ENCODE measurements around the gene KCNG2. TPM values are rescaled to one million over a fixed set of nuclear protein-coding genes. Genes with fewer than 3 reads are reported as not detected.

KCNG2 gene
- total RNA-seq, 4 donors from 2014 or later: 0.60 to 0.84 (median 0.78) TPM; not detected in 1

GRCh38 chr18:79905389-79905911 is 107.7 kb downstream of the KCNG2 start:
- H3K4me1 ChIP-seq: peaks cover 0 to 4% (median 0%) of the 10 kb centered on the region in 4 donors
- no peak overlapping the region for H3K27ac ChIP-seq
- no peaks in the 10 kb centered on the region for H3K27me3 ChIP-seq
- peaks cover 4 to 80% (median 13%) of the 10 kb centered on the region in 3 donors for H3K36me3 ChIP-seq
- H3K9me3 ChIP-seq: peaks cover 0 to 24% (median 0%) of the 10 kb centered on the region in 4 donors
- no peak for DNase-seq (ENCODE audit: low spot score in 2 of 2)
- WGBS, 2 donors: 87 to 88% methylated on average over 19 of the region's 21 CpGs
- TF ChIP-seq POLR2A (IDR thresholded peaks at IDR 0.05) (no peak), EP300 (IDR thresholded peaks at IDR 0.05) (peak in 1 of 2 donors; percentile 20)
- H3K4me3 ChIP-seq: no peak overlapping the region

DNA sequence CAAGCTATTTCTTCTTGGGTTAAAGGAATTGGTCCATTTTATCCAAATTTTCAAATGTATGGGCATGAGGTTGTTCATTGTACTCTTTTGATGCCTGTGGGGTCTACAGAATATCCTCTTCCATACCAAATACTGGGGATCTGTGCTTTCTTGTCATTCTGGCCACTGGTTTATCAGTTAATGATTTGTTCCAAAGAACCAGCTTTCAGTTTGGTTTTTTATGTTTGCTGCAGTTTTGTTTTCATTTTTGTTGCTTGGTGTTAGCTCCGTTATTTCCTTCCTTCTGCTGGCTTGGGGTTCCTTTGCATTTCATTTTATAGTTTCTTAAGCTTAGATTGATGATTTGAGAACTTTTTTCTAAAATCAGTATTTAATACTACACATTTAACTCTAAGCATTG is 108.3 kb downstream of the KCNG2 start:
- H3K4me1 ChIP-seq: peaks cover 0 to 4% (median 0%) of the 10 kb centered on the region in 4 donors
- no peaks in the 10 kb centered on the region for H3K27me3 ChIP-seq
- no peak overlapping the region for H3K27ac ChIP-seq
- 61 to 75% methylated on average over 1 of the region's 1 CpG for WGBS, 2 donors
- peaks cover 4 to 80% (median 13%) of the 10 kb centered on the region in 3 donors for H3K36me3 ChIP-seq
- peaks cover 0 to 20% (median 0%) of the 10 kb centered on the region in 4 donors for H3K9me3 ChIP-seq
- H3K4me3 ChIP-seq: no peak overlapping the region
- TF ChIP-seq POLR2A (IDR thresholded peaks at IDR 0.05) (no peak), EP300 (IDR thresholded peaks at IDR 0.05) (no peak)
- TF ChIP-seq, protein P1, sequence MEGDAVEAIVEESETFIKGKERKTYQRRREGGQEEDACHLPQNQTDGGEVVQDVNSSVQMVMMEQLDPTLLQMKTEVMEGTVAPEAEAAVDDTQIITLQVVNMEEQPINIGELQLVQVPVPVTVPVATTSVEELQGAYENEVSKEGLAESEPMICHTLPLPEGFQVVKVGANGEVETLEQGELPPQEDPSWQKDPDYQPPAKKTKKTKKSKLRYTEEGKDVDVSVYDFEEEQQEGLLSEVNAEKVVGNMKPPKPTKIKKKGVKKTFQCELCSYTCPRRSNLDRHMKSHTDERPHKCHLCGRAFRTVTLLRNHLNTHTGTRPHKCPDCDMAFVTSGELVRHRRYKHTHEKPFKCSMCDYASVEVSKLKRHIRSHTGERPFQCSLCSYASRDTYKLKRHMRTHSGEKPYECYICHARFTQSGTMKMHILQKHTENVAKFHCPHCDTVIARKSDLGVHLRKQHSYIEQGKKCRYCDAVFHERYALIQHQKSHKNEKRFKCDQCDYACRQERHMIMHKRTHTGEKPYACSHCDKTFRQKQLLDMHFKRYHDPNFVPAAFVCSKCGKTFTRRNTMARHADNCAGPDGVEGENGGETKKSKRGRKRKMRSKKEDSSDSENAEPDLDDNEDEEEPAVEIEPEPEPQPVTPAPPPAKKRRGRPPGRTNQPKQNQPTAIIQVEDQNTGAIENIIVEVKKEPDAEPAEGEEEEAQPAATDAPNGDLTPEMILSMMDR (IDR thresholded peaks at IDR 0.05): no peak
- no peak for DNase-seq (ENCODE audit: low spot score in 2 of 2)

DNA sequence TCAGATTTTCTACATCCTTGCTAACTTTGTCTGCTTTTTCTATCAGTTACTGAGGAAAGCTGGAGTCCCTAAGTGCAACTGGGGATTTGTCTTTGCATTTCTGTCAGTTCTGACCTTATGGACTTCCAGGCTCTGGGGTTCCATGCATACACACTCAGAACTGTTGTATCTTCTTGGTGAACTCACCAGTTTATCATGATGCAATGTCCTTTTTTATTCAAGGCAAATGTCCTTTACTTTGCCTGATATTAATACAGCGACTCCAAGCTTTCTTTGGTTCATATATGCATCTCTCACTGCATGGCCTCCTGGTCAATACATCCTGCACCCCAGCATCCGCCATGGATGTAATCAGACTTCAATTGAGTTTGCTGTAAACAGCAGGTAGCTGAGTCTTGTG is 109.0 kb downstream of the KCNG2 start:
- Histone ChIP-seq H3K36me3 (peaks cover 4 to 77% (median 13%) of the 10 kb centered on the region in 3 donors), H3K27ac (no peak overlapping the region), H3K27me3 (no peaks in the 10 kb centered on the region), H3K9me3 (peaks cover 0 to 20% (median 0%) of the 10 kb centered on the region in 4 donors), H3K4me3 (no peak overlapping the region), H3K4me1 (peaks cover 0 to 11% (median 0%) of the 10 kb centered on the region in 4 donors)
- TF ChIP-seq POLR2A (IDR thresholded peaks at IDR 0.05) (no peak), EP300 (IDR thresholded peaks at IDR 0.05) (no peak)
- TF ChIP-seq, protein P1 (IDR thresholded peaks at IDR 0.05): no peak
- no peak for DNase-seq (ENCODE audit: low spot score in 2 of 2)
- WGBS, 2 donors: 93 to 97% methylated on average over 2 of the region's 2 CpGs

GRCh38 chr18:79910563-79911343 is 113.0 kb downstream of the KCNG2 start:
- Histone ChIP-seq H3K27me3 (no peaks in the 10 kb centered on the region), H3K4me1 (peaks cover 0 to 23% (median 0%) of the 10 kb centered on the region in 4 donors), H3K4me3 (no peak overlapping the region), H3K36me3 (peaks cover 0 to 75% (median 0%) of the 10 kb centered on the region in 3 donors), H3K27ac (no peak overlapping the region), H3K9me3 (no peaks in the 10 kb centered on the region)
- DNase-seq (ENCODE audit: low spot score in 2 of 2): no peak
- TF ChIP-seq, protein P1 (IDR thresholded peaks at IDR 0.05): no peak
- TF ChIP-seq POLR2A (IDR thresholded peaks at IDR 0.05): no peak
- no peak for TF ChIP-seq EP300 (IDR thresholded peaks at IDR 0.05)
- 73 to 77% methylated on average over 12 to 16 of the region's 16 CpGs for WGBS, 2 donors

GRCh38 chr18:79911344-79912270 is 113.9 kb downstream of the KCNG2 start:
- no peaks in the 10 kb centered on the region for H3K9me3 ChIP-seq
- DNase-seq (ENCODE audit: low spot score in 2 of 2): no peak
- H3K27me3 ChIP-seq: no peaks in the 10 kb centered on the region
- peaks cover 0 to 84% (median 0%) of the 10 kb centered on the region in 3 donors for H3K36me3 ChIP-seq
- H3K4me1 ChIP-seq: peaks cover 0 to 23% (median 0%) of the 10 kb centered on the region in 4 donors
- 73 to 77% methylated on average over 23 to 28 of the region's 29 CpGs for WGBS, 2 donors
- no peak overlapping the region for H3K27ac ChIP-seq
- no peak overlapping the region for H3K4me3 ChIP-seq
- TF ChIP-seq, protein P1 (IDR thresholded peaks at IDR 0.05): no peak
- TF ChIP-seq POLR2A (IDR thresholded peaks at IDR 0.05) (no peak), EP300 (IDR thresholded peaks at IDR 0.05) (no peak)

All from tibial nerve (tissue), 4 donors.